ENCODE measurements around the gene GNB4.

DNA sequence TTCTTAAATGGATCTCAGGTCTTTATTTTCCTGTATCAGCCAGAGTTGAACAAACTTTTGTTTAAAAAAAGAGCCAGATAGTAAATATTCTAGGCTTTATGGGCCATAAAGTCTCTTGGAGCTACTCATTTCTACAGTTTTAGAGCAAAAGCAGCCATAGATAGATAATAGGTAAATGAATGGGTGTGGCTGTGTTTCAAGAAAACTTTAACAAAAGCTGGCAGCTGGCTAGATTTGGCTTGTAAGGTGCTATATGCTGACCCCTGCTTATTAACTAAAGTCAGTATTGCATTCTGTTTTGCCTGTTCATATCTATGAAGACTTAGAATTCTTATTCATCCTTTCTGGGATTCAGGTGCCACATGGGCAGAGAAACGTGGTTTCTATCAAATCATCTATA, 74.8 kb downstream of the GNB4 start:
- no peak for TF ChIP-seq POLR2A (IDR thresholded peaks at IDR 0.05)
- TF ChIP-seq, protein P1, sequence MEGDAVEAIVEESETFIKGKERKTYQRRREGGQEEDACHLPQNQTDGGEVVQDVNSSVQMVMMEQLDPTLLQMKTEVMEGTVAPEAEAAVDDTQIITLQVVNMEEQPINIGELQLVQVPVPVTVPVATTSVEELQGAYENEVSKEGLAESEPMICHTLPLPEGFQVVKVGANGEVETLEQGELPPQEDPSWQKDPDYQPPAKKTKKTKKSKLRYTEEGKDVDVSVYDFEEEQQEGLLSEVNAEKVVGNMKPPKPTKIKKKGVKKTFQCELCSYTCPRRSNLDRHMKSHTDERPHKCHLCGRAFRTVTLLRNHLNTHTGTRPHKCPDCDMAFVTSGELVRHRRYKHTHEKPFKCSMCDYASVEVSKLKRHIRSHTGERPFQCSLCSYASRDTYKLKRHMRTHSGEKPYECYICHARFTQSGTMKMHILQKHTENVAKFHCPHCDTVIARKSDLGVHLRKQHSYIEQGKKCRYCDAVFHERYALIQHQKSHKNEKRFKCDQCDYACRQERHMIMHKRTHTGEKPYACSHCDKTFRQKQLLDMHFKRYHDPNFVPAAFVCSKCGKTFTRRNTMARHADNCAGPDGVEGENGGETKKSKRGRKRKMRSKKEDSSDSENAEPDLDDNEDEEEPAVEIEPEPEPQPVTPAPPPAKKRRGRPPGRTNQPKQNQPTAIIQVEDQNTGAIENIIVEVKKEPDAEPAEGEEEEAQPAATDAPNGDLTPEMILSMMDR (IDR thresholded peaks at IDR 0.05) = no peak

Data from vagina (tissue), 2 donors.